ENCODE data around the gene PRCD.
A peak's percentile ranks its signal among the peaks of the same experiment; 100 is the strongest.

PRCD gene

DNA sequence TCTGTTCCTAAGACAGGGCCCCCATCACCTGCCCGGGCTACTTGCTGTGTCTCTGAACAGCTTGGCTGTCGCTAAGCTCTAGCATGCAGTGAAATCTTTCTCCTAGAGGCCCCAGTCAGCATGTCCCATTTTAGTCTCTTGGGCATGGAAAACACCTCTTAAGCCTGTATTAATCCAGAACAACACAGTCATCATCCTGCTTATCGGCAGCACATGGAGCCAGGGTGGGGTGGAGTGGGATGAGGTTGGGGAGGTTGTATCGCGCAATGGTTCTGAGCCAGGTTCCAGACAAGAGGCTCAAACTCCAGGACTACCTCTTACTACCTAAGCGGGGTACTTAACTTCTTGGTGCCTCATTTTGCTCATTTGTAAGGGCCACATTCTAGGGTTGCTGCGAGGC, 38.0 kb downstream of the PRCD start:
- DNase-seq: no peak
- intact Hi-C loops (cut with DNase I): no loop called here

- intact Hi-C loops (cut with DNase I): no loop called here
- DNase-seq: no peak
Measured at GRCh38 chr17:76578376-76578775, 38.5 kb downstream of the PRCD start.

GRCh38 chr17:76579281-76579680, 39.4 kb downstream of the PRCD start:
- intact Hi-C loops (cut with DNase I): no loop called here
- DNase-seq: no peak

- DNase-seq: no peak
- intact Hi-C loops (cut with DNase I): no loop called here
Measured at GRCh38 chr17:76581515-76581914, 41.7 kb downstream of the PRCD start.

GRCh38 chr17:76582660-76583059, 42.8 kb downstream of the PRCD start:
- no peak for DNase-seq
- intact Hi-C loops (cut with DNase I): no loop called here

DNA sequence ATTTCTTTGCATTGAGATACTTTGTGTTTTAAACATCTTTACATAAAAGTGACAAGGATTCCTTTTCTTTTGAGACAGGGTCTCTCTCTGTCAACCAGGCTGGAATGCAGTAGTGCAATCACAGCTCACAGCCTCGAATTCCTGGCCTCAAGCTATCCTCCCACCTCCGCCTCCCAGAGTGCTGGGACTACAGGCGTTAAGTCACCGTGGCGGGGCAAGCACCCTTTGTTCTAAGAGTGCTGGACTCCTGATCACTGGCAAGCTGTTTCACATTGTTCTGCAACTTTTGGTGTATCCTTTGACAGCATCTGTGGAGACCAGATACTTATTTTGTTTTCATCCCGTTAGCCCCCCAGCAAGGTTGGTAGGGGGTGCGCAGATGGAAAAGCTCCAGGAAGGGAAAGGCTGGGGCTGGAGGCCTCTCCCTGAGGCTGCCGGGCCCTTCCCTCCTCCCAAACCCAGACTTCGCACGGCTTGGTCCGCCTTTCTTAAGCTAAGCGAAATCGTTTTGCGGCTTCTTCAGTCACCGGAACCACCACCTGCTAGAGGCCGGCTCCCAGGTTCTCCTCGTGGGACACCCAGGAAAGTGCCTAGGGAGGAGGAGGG, 44.7 kb downstream of the PRCD start:
- intact Hi-C loops (cut with DNase I): no loop called here
- peak in 1 of 42 donors; percentile 12 for DNase-seq

GRCh38 chr17:76585033-76585648, 45.3 kb downstream of the PRCD start:
- DNase-seq: peak in 6 of 42 donors; percentile 13 to 33 (median 23)
- intact Hi-C loops (cut with DNase I): no loop called here

DNA sequence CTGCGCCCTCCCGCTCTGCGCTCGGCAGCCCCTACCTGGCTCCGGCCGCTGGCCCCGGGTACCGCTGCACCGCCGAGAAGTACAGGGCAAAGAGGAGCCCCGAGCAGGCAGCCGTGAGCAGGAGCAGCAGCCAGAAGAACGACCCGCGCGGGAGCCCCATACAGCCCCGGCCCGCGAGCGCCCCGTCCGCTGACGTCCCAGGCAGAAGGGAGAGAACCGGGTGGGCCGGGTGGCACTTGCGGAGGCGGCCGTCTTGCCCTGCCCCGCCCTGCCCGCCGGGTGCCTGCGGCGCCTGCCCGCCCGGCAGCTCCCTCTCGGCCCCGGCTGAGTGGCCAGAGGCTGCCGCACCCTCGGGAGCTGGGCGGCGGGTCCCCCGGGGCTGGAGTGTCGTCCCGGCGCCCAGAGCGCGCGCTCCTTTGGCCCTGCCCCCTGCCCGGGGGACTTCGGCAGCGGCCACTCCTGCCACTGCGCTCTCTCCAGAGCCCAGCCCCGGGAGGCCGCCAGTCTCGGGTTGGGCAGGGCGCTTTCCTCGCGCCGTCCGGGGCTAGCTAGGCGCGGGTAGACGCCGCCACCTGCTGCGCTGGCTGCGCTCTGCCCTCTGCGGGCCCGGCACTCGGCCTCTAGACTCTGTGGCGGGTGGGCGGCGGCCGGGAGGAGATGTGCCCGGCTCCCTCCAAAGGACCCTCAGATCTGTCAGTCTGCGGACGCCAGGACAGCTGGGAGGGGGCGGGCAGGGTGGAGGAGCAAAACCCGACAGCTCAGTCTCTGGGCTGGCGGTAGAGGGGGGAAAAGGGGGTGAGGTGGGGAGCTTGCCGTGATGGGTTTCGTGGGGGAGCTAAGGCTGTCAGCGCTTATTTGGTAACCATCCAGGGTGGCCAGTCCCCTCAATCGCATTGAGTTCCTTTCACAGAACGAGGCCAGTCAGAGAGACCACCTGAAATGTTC, 46.1 kb downstream of the PRCD start, which contains the start of gene ST6GALNAC2:
ST6GALNAC2 (minus strand) TSS at position 212 of the 945 bp plus-strand sequence; CDS start at position 160, 52 bp downstream.
- peak in 34 of 42 donors; percentile 11 to 80 (median 48) for DNase-seq
- intact Hi-C loops (cut with DNase I): no loop called here

DNA sequence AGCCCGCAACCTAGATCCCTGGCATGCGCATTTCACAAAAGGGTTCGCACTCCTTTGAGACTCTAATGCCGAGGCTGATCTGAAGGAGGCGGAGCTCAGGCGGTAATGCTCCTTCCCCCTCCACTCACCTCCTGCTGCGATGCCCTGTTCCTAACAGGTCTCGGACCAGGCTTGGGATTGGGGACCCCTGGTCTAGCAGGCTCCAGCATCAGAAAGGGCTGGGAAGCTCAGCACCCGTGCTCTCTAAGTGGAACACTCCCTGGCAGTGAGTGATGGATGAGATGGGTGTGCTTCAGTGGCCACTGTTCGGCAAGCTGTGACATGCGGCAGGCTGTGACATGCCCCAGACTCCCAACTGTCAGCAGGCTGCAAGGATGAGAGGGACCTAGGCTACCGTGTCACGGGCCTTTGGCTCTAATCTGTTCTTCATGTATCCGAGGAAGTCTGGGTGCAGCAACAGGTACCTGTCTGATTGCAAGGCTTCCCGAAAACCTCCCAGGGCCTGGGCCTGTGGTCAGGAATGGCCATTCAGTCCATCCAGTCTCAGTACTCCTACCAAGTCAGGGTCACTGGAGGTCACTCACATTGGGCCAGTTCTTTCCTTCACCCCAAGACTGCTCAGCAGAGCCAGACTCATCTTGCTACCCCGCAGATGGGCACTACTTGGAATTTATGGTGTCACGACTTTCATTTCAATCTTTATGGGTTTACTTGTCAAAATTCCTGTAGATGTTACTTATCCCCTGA, 47.1 kb downstream of the PRCD start:
- intact Hi-C loops (cut with DNase I): no loop called here
- DNase-seq: peak in 9 of 42 donors; percentile 13 to 56 (median 34)

DNA sequence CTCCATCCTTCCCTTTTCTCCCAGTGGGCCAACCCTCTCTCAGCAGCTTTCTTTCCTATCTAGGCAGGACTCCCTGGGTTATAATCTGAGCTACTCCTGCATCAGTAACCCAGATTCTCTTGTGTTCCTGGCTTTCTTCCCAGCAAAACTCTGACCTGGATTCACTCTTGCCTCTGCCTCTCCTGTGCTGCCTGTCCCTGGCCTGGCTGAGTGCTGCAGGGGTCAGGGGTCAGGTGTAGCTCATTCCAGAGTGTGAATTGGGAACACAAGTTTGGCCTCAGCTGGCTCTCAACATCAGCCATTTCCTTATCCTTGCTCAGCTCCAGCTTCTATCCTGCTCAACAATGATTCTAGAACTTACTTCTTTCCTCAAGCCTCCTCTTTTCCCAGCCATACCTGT, 48.3 kb downstream of the PRCD start:
- intact Hi-C loops (cut with DNase I): no loop called here
- DNase-seq: no peak

DNA sequence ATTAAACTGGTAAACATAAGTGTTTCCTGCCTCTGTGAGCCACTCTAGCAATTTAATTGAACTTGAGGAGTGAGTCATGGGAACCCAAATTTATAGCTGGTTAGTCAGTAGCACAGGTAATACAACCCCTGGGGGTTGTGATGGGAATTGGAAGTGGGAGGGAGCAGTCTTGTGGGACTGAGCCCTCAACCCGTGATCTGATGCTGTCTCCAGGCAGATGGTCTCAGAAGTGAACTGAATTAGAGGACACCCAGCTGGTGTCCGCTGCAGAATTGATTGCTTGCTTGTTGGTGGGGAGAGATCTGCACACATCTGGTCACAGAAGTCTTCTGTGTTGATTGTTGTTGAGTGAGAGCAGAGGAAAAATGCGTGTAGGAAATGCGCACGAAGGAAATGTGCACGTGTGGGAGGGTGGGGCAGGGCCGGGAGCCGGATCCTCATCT, 53.6 kb downstream of the PRCD start:
- DNase-seq: no peak
- intact Hi-C loops (cut with DNase I): no loop called here

GRCh38 chr17:76593959-76594358, 54.1 kb downstream of the PRCD start:
- DNase-seq: no peak
- intact Hi-C loops (cut with DNase I): no loop called here

DNA sequence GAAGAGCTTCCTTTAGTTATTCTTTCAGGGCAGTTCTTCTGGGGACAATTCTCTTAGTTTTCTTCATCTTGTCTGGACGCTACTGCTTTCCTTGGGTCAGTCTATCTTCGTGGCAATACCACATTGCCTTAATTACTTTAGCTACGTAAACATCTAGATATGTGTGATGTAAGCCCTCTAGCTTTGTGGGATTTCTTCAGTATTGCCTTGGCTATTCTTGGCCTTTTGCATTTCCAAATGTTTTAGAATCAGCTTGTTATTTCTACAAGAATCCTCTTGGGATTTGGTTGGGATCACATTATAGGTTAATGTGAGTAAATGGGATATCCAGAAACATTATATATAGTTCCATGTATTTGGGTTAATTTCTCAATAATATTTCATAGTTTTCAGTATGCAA, 54.8 kb downstream of the PRCD start:
- DNase-seq: no peak

More for the DNA sequence above, 54.8 kb downstream of the PRCD start:
- intact Hi-C loops (cut with DNase I): no loop called here
